Endothelial cell of umbilical vein (primary cell): ENCODE data around the gene TSHZ1.

Experiments
- EZH2 ChIP-seq: IDR thresholded peaks from 2 replicates; pipeline ENCODE4 v1.6.1; 2012; ENCODE audit warnings: borderline replicate concordance, low read depth, mild to moderate bottlenecking, moderate library complexity, low read length, inconsistent platforms; ENCODE audit not compliant: severe bottlenecking
- FOS ChIP-seq: IDR thresholded peaks from 2 replicates; pipeline ENCODE4 v1.6.1; 2011; ENCODE audit warnings: mild to moderate bottlenecking, low read length, moderate library complexity, borderline replicate concordance; ENCODE audit not compliant: insufficient read depth
- JUN ChIP-seq: IDR thresholded peaks from 2 replicates; pipeline ENCODE4 v1.6.1; 2011; ENCODE audit warnings: borderline replicate concordance, low read depth; ENCODE audit not compliant: insufficient read length, insufficient read depth
- POLR2A ChIP-seq: IDR thresholded peaks from 2 replicates; pipeline ENCODE4 v1.6.1; 2012; ENCODE audit warnings: low read depth, mild to moderate bottlenecking, control low read depth, low read length
- POLR2AphosphoS5 ChIP-seq: IDR thresholded peaks from 2 replicates; pipeline ENCODE4 v1.6.1; 2012; ENCODE audit warnings: low read depth, mild to moderate bottlenecking, control low read depth, low read length, moderate library complexity; ENCODE audit not compliant: insufficient read depth
- TF ChIP-seq, protein P1 (sequence below), 2 donors: IDR thresholded peaks; 1 replicate in 1 of 2; 2 replicates in 1 of 2; pipeline ENCODE4 v1.5.1; 2011; ENCODE audit warnings: low read length in 2 of 2, mild to moderate bottlenecking in 2 of 2, moderate library complexity in 2 of 2, control low read depth in 1 of 2, inconsistent platforms in 1 of 2, low read depth in 1 of 2; ENCODE audit not compliant: insufficient read depth in 1 of 2; ENCODE audit errors: extremely low read depth in 1 of 2
- TF ChIP-seq, protein P2 (sequence below): IDR thresholded peaks from 2 replicates; pipeline ENCODE4 v1.6.1; 2011; ENCODE audit not compliant: insufficient read depth, insufficient read length

DNA sequence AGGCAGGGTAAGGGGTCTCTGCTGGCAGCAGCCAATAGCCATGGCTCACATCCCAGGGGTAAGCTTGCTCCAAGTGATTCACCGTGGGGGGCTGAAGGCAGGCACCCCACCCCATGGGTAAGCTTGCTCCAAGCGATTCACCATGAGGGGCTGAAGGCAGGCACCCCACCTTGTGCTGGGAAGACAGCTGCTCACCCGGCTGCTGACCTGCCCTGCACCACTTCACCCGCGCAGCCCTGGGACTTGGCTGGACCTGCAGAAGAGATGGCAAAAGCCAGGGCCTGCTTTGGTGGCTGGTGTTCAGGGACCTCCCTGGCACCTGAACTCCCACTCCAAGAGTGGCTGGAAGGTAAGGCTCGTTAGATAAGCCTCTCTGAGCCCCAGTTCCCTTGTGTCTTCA, 20.9 kb upstream of the TSHZ1 start:
- TF ChIP-seq, protein P1, sequence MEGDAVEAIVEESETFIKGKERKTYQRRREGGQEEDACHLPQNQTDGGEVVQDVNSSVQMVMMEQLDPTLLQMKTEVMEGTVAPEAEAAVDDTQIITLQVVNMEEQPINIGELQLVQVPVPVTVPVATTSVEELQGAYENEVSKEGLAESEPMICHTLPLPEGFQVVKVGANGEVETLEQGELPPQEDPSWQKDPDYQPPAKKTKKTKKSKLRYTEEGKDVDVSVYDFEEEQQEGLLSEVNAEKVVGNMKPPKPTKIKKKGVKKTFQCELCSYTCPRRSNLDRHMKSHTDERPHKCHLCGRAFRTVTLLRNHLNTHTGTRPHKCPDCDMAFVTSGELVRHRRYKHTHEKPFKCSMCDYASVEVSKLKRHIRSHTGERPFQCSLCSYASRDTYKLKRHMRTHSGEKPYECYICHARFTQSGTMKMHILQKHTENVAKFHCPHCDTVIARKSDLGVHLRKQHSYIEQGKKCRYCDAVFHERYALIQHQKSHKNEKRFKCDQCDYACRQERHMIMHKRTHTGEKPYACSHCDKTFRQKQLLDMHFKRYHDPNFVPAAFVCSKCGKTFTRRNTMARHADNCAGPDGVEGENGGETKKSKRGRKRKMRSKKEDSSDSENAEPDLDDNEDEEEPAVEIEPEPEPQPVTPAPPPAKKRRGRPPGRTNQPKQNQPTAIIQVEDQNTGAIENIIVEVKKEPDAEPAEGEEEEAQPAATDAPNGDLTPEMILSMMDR (IDR thresholded peaks at IDR 0.05; ENCODE audit: extremely low read depth in 1 of 2, insufficient read depth in 1 of 2, low read depth in 1 of 2, low read length in 2 of 2), result no peak
- TF ChIP-seq JUN, result no peak
- TF ChIP-seq, protein P2, sequence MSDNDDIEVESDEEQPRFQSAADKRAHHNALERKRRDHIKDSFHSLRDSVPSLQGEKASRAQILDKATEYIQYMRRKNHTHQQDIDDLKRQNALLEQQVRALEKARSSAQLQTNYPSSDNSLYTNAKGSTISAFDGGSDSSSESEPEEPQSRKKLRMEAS, result no peak
- TF ChIP-seq POLR2A, result no peak
- TF ChIP-seq POLR2AphosphoS5, result no peak
- TF ChIP-seq EZH2, result no peak
- no peak for TF ChIP-seq FOS
